HG03196 (cell line): ENCODE results near the gene RRM2.

Source experiments
- ATAC-seq: cut with Tn5 transposase; IDR thresholded peaks from one replicate; pipeline ENCODE4 v1.9.1; 2021; ENCODE audit not compliant: unreplicated experiment

The RRM2 gene

GRCh38 chr2:10150436-10150835 is 27.9 kb downstream of the RRM2 start:
- no peak for ATAC-seq

DNA sequence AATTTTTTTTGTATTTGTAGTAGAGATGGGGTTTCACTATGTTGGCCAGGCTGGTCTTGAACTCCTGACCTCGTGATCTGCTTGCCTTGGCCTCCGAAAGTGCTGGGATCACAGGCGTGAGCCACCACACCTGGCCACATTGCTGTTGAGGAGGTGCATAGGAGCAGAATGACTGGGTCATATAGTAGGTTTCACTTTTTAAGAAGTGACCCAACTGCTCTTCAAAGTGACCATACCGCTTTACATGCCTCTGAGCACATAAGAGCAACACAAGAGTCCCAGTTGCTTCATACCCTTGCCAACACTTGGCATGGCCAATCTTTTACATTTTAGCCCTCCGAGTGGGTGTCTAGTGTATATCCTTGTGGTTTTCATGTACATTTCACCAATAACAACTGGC is 28.9 kb downstream of the RRM2 start:
- ATAC-seq = no peak

DNA sequence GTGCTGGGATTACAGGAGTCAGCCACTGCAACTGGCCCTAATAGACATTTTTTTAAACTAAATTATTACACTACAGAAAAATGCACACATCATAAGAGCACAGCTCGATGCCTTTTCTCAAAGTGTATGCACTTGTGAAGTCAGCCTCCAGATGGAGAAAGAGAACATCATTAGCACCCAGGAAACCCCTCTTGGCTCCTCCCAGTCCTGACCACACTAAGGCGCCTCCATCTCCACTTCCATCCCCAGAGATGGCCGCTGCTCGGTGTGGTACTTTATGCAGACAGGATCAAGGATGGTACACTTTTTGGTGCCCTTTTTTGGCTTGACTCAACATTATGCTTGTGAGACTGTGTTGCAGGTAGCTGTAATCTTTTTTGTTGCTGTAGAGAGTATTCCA is 34.8 kb downstream of the RRM2 start:
- no peak for ATAC-seq

- no peak for ATAC-seq
Measured at GRCh38 chr2:10158681-10159080, 36.1 kb downstream of the RRM2 start.

DNA sequence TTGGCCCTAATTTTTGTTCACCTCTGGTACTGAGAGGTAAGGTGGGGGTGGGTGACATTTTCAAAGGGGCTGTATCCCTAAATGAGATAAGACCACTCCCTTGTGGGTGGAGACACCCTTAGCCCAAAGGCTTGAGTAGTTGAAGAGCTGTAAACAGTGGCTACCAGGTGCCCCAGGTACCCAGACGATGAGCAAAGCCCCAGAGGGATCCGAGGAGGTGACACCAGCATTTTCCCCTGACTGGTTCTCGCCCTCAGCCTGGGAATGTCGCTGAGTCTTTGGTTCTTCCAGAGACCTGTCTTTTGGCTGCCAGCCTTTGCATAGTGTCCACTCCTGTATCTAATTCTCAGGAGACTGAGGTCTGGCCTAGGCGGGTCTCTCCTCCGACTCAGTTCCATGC is 36.5 kb downstream of the RRM2 start:
- ATAC-seq = no peak

GRCh38 chr2:10159581-10160131 is 37.1 kb downstream of the RRM2 start:
- ATAC-seq = no peak

GRCh38 chr2:10160203-10160955 is 37.8 kb downstream of the RRM2 start:
- ATAC-seq = no peak

GRCh38 chr2:10161206-10161931 is 38.8 kb downstream of the RRM2 start:
- no peak for ATAC-seq

- no peak for ATAC-seq
Measured at GRCh38 chr2:10161961-10162441, 39.5 kb downstream of the RRM2 start.

DNA sequence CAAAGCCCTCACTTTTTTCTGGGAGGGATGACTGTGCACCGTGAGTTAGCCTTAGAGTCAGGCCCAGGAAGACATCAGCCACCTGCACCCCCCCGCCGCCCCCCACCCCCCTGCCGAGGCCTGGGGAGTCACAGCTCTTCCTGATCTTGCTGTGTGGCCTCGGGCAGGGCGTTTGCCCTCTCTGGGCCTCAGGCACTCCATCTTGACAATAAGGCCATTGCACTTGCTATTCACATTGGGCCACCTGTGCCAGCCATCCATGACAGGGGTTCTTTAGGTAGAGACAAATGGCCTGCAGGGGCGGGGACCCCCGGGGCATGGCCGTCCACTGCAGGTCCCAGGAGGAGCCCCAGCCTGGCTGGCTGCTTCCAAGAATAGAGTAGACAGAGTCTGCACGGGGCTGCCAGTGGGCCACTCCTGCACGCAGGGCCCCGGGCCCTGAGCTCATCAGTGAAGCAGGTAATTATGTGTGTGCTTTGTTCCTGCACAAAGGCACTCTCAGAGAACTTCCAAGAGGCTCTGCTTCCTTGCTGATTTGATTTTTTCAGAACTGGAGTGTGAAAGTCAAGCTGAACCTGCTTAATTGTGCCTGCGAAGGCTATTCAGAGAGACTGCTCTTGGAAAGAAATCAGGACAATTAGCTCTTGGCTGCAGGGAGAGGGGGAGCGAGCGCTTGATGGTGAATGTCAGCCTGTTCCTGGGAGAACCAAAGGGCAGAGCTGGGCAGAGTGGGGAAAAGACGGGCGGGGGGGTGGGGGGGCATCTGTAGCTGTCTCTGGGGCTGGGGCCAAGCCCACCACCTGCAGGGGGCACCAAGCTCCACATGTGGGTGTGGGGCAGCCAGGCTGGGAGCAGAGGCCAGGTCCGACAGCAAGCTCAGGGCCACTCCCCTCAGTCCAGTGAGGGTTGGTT is 40.3 kb downstream of the RRM2 start:
- no peak for ATAC-seq

GRCh38 chr2:10163498-10164486 is 41.3 kb downstream of the RRM2 start:
- no peak for ATAC-seq

GRCh38 chr2:10164601-10165000 is 42.1 kb downstream of the RRM2 start:
- ATAC-seq = no peak

GRCh38 chr2:10165282-10165681 is 42.7 kb downstream of the RRM2 start:
- ATAC-seq = no peak

GRCh38 chr2:10165861-10166675 is 43.5 kb downstream of the RRM2 start:
- ATAC-seq = no peak

DNA sequence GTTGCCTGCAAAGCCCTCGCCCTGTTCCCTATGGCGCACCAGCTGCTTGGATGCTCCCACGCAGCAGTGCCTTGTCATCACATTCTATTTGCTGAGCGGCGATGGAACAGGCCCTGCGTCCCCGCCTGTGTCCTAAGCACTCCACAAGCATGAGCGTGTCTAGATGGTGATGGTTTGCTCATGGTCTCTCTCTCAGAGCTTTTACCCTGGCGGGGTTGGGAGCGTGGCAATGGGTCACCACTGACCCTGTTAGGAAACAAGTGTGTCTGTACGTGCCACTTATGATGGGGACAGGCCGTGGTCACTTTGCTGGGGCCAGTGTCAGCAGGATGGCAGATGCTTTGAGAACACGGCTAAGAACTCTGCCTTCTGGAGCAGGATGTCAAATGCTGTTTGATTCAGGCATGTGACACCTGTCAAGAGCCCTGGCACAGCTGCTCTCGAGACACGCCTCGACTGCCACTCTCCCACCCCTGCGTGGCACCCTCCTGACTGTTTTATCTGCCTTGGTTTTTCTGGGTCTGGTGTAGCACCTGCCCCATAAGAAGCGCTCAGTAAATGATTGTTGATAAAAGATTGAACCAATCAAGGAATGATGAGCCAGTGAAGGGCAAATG is 44.2 kb downstream of the RRM2 start:
- ATAC-seq = no peak

- no peak for ATAC-seq
Measured at GRCh38 chr2:10167316-10167715, 44.8 kb downstream of the RRM2 start.

DNA sequence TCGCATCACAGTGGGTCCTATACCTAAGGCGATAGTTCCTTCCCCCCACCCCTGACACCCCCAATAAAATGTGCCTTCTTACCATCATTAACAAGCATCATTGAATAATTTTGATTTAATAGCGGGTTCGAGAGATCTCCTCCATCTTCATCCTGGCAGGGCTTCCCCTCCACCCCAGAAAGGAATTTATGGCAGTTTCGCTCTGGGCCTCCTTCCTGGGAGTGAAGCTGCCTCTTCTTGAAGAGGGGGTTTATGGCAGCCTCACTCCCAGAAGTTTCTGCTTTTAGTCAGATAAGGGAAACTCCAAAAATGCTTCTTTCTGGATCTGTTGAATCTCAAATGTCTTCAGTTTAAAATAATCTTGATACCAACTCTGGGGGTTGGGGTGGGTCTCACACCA is 45.7 kb downstream of the RRM2 start:
- ATAC-seq = no peak

DNA sequence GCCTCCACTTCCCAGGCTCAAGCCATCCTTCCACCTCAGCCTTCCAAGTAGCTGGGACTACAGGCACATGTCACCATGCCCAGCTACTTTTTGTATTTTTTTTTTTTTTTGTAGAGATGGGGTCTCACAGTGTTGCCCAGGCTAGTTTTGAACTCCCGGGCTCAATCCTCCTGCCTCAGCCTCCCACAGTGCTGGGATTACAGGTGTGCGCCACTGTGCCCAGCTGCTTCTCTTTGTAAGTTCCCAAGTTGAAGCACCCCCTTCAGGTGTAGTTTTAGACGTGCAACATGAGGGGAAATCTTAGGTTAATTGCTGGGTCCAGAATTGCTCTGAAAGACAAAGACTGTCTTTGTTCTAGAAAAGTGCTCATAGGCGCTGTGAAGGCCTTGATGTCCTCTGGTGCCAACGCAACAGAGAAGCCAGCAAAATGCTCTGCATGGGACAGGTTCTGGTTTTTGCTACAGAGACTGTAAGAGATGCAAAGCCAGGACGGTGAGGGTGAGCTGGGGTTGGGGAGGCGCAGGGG is 46.6 kb downstream of the RRM2 start:
- no peak for ATAC-seq
